Lower leg skin (tissue), 3 donors: ENCODE data around the gene TOGARAM2.

Source experiments
- CTCF ChIP-seq, 3 donors: fragments of 450-650 bp; IDR thresholded peaks; one replicate each; pipeline ENCODE4 v1.5.1; 2016; ENCODE audit warnings: antibody characterized with exemption in 3 of 3, mild to moderate bottlenecking in 3 of 3, moderate library complexity in 2 of 3
- POLR2A ChIP-seq, 2 donors: fragments of 450-650 bp; IDR thresholded peaks; one replicate each; pipeline ENCODE4 v1.6.1; 2016 to 2017; ENCODE audit warnings: antibody characterized with exemption in 2 of 2, mild to moderate bottlenecking in 1 of 2, moderate library complexity in 1 of 2

DNA sequence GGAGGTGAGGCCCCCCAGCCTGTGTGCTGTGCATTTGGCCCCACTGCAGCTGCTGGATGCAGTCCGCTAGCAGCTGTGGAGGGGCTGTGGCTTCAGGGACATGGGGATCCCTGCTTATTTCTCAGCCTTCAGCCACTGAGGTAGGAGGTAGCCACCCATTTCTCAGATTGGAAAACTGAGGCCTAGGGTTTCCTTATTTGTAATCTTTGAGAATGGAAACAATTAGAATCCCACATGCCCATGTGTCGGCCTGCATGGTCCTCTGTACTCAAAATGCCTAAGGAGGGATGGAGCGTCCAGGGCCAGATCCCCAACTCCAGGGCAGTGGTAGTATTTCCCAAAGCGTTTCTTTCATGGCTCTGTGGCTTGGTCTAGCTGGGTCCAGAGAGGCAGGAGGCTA lies 42.1 kb downstream of the TOGARAM2 start:
- TF ChIP-seq CTCF (IDR thresholded peaks at IDR 0.05) (no peak), POLR2A (IDR thresholded peaks at IDR 0.05) (no peak)
